Measurements from ENCODE around the gene VPS26B. TPM values are rescaled to one million over a fixed set of nuclear protein-coding genes. Genes with fewer than 3 reads are reported as not detected.
"Not testable (repeated sequence)": the region's sequence is repeated elsewhere in the genome, so short reads cannot be mapped to it uniquely, and the experiment has no call there.

The VPS26B gene
- total RNA-seq, 1 donor from 2014 or later, result 19.2 TPM

DNA sequence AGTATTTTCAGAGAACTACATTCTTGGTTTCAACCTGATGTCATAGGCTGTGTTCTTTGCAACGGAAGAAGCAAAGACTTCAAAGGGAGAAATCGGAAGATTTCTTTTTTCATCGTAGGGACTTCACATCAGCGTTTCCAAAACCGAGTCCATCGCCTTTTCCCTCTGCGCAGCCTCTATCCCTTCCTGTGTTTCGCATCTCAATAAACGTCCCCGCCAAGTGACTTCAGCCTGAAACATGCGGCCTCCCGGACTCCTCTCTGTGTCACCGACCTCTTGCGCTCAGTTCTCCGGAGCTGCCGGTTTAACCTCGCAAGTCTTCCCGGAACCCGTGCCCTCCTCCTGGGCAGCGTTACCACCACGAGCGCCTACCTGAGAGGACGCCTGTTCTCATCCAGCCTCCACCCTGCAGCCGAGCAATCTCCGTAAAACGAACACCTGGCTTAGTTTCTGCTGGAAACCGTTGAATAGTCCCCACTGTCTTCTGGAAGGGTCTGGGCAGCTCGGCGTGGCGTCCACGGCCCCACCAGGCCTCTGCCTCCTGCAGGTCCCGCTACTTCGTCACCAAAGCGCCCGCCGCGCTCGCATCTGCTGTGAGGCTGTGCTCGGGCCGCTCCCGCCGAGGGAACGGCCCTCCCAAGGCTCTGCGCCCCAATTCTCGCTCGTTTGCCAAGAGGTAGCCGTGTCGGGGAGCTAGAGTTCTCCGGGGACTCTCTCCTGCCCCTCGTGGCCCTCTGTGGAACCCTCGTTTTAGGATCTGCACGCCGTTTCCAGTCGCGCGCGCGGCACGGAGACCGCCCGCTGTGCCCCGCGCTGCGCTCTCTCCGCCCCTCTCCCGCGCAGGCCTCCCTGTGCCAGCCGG is 51.3 kb downstream of the VPS26B start, which contains the start of gene GLB1L3:
Gene GLB1L3 (plus strand): TSS at position 846 of the 862 bp plus-strand sequence. CDS start 362 bp downstream, outside the sequence.
- FAIRE-seq (no peak), DNase-seq (ENCODE audit: low read depth) (peak; percentile 50)
- no peaks in the 10 kb centered on the region for H3K36me3 ChIP-seq (ENCODE audit: control insufficient read depth, insufficient read depth, low read length)
- TF ChIP-seq, protein P1, sequence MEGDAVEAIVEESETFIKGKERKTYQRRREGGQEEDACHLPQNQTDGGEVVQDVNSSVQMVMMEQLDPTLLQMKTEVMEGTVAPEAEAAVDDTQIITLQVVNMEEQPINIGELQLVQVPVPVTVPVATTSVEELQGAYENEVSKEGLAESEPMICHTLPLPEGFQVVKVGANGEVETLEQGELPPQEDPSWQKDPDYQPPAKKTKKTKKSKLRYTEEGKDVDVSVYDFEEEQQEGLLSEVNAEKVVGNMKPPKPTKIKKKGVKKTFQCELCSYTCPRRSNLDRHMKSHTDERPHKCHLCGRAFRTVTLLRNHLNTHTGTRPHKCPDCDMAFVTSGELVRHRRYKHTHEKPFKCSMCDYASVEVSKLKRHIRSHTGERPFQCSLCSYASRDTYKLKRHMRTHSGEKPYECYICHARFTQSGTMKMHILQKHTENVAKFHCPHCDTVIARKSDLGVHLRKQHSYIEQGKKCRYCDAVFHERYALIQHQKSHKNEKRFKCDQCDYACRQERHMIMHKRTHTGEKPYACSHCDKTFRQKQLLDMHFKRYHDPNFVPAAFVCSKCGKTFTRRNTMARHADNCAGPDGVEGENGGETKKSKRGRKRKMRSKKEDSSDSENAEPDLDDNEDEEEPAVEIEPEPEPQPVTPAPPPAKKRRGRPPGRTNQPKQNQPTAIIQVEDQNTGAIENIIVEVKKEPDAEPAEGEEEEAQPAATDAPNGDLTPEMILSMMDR (IDR thresholded peaks at IDR 0.05; ENCODE audit: insufficient read depth, low read length, severe bottlenecking), result peak; percentile 76
- no peaks in the 10 kb centered on the region for H3K27me3 ChIP-seq (ENCODE audit: control insufficient read depth, insufficient read depth, low read length)
- peak within 1 kb of the TSS; percentile 54 for H3K4me3 ChIP-seq (ENCODE audit: low read depth, low read length)

DNA sequence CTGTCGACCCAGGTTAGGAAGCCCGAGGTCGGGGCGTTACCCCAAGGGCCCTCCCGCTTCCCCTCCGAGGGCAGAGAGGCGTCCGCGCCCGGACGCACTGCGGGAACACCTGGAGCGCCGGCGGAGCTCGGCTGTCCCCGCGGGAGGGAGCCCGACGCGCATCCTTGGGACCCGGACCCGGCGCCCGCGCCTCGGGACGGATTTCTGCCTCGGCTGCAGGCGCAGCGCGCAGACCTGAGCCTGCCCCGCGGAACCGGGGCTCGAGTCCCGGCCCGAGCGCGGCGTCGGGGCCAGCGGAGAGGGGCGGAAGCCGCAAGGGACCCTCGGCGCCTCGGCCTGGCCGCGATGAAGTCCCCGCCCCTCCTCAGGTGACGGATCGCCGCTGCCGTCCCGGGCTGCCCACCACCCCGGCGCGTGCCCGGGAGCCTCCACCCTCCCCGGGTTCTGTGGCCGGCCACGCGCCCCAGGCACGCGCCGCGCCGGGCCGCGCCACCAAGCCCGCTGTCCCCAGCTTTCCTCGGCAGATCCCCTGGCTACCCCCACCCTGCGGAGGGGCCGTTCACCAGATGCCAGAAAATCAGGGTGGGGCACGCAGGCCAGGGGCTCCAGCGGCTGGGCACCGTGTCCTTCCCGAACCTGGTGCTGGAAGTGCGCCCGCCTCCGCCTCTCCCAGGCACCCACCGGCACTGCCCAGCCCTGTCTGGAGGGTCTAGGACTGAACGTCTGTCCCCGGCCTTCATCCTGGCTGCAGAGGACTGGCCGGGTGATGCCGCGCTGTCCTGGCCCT is 52.1 kb downstream of the VPS26B start:
- TF ChIP-seq, protein P1 (IDR thresholded peaks at IDR 0.05; ENCODE audit: insufficient read depth, low read length, severe bottlenecking), result no peak
- no peak for FAIRE-seq
- peak overlapping the region; percentile 54 for H3K4me3 ChIP-seq (ENCODE audit: low read depth, low read length)
- no peaks in the 10 kb centered on the region for H3K36me3 ChIP-seq (ENCODE audit: control insufficient read depth, insufficient read depth, low read length)
- H3K27me3 ChIP-seq (ENCODE audit: control insufficient read depth, insufficient read depth, low read length), result no peaks in the 10 kb centered on the region
- no peak for DNase-seq (ENCODE audit: low read depth)

DNA sequence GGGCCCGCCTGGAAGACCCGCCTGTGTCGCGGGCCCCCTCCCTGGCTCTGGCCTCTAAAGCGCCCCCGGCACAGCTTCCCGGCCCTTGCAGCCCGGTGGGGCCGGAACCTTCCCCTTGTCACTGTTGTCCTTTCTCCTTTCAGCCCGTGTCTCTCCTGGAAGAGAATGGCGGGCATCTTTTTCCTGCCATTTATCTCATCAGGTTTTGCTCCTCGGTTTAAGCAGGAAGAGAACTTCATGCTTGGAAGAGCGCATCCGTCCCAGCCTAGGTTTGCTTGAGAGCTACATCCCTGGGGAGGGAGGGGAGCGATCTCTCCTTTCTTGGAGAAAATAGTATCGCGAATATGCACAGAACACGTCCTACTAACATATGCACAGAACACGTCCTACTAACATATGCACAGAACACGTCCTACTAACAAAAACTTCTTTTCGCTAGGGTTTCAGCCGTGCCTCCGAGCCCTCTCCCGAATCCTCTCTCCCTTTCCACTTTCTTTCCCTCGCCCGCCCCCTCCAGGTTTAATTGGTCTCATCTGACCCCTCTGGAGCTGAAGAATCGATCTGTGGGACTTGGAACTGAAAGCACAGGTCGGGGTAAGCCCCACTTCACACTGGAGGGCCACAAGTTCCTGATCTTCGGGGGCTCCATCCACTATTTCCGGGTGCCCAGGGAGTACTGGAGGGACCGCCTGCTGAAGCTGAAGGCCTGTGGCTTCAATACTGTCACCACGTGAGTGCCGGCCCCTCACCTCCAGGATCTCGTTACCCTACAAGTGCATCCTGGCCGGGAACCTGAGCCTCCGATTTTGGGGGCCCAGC is 52.9 kb downstream of the VPS26B start:
- TF ChIP-seq, protein P1 (IDR thresholded peaks at IDR 0.05; ENCODE audit: insufficient read depth, low read length, severe bottlenecking), result no peak
- H3K27me3 ChIP-seq (ENCODE audit: control insufficient read depth, insufficient read depth, low read length), result no peaks in the 10 kb centered on the region
- no peak for DNase-seq (ENCODE audit: low read depth)
- no peaks in the 10 kb centered on the region for H3K36me3 ChIP-seq (ENCODE audit: control insufficient read depth, insufficient read depth, low read length)
- no peak for FAIRE-seq
- H3K4me3 ChIP-seq (ENCODE audit: low read depth, low read length), result peak overlapping the region; percentile 54

DNA sequence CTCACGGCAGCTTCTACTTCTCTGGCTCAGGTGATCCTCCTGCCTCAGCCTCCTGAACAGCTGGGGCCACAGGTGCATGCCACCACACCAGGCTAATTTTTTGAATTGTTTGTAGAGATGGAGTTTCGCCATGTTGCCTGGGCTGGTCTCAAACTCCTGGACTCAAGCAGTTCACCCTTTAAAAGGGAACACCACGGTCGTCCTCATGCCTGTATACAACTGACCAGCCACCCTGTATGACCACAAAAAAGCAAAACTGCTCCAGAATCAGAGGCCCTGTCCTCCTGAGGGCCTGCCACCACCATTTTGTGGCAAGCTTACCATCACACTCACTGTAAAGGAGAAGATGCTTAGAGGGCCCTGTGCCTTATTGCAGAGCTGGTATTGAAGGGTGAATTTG is 53.9 kb downstream of the VPS26B start:
- Histone ChIP-seq H3K36me3 (ENCODE audit: control insufficient read depth, insufficient read depth, low read length) (no peaks in the 10 kb centered on the region), H3K27me3 (ENCODE audit: control insufficient read depth, insufficient read depth, low read length) (no peaks in the 10 kb centered on the region), H3K4me3 (ENCODE audit: low read depth, low read length) (no peak overlapping the region)
- DNase-seq (ENCODE audit: low read depth), result no peak
- FAIRE-seq, result no peak
- TF ChIP-seq, protein P1 (IDR thresholded peaks at IDR 0.05; ENCODE audit: insufficient read depth, low read length, severe bottlenecking), result no peak

DNA sequence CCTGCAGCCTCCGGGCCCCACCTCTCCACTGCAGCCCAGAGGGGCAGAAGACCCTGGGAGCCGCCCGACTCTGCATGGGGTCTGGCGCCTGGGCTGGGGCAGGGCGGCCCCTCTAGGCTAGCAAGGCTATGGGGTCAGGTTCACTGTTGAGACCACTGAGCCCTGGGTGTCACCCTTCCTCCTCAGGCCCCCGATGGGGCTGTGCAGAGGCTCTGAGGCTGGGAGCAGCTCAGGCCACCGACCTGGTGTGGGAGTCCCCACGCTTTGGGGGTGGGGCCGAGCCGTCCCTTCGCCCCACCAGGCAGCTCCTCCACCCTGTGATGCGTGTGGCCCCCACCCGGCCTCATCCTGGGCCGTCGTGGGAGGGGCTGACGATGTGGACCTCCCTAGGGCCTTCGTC is 57.2 kb downstream of the VPS26B start:
- DNase-seq (ENCODE audit: low read depth); H3K27me3 ChIP-seq (ENCODE audit: control insufficient read depth, insufficient read depth, low read length); H3K4me3 ChIP-seq (ENCODE audit: low read depth, low read length); H3K36me3 ChIP-seq (ENCODE audit: control insufficient read depth, insufficient read depth, low read length); FAIRE-seq: not testable (repeated sequence)
